WTC11 (cell line): ENCODE results near the gene DCUN1D3. TPM values are rescaled to one million over a fixed set of nuclear protein-coding genes. Genes with fewer than 3 reads are reported as not detected.
"Not testable (repeated sequence)": the region's sequence is repeated elsewhere in the genome, so short reads cannot be mapped to it uniquely, and the experiment has no call there.

Experiments used
- ATAC-seq: fragments of 200-7000 bp; cut with Tn5 transposase; 2 replicates; pipeline ENCODE4 v1.10.0; 2021; ENCODE audit warnings: mild to moderate bottlenecking, moderate library complexity
- CTCF ChIA-PET: fragments of 300-600 bp; sonication (Branson Sonifier 250); formaldehyde crosslinking; loops from one replicate; lab custom pipeline; 2021; ENCODE audit warnings: antibody characterized with exemption; lab: Charles Lee
- POLR2A ChIA-PET: fragments of 350-600 bp; sonication (Branson Sonifier 250); formaldehyde crosslinking; loops from one replicate; lab custom pipeline; 2021; ENCODE audit warnings: antibody characterized with exemption; lab: Charles Lee
- DNase-seq: peaks from one replicate; pipeline ENCODE4 v3.0.0; 2021; ENCODE audit warnings: low spot score
- H3K27ac Mint-ChIP-seq: 2 replicates; pipeline ENCODE4 v1.8.0; 2021; ENCODE audit warnings: mixed read lengths
- H3K27me3 Mint-ChIP-seq: 2 replicates; pipeline ENCODE4 v1.8.0; 2021; ENCODE audit warnings: low read depth, mild to moderate bottlenecking, moderate library complexity, mixed read lengths
- H3K36me3 Mint-ChIP-seq: 2 replicates; pipeline ENCODE4 v1.8.0; 2021; ENCODE audit warnings: mixed read lengths
- H3K4me1 Mint-ChIP-seq: 2 replicates; pipeline ENCODE4 v1.8.0; 2022; ENCODE audit warnings: mixed read lengths
- H3K4me3 Mint-ChIP-seq: 2 replicates; pipeline ENCODE4 v1.8.0; 2021; ENCODE audit warnings: mild to moderate bottlenecking, moderate library complexity, mixed read lengths
- H3K9me3 Mint-ChIP-seq: 2 replicates; pipeline ENCODE4 v1.8.0; 2021; ENCODE audit warnings: mixed read lengths
- CBFB ChIP-seq: sonication (generic); formaldehyde crosslinking; IDR thresholded peaks from 2 replicates; pipeline ENCODE4 v1.8.1; 2022; ENCODE audit warnings: mild to moderate bottlenecking, low read depth, missing genetic modification reagents
- EMX1 ChIP-seq: fragments of 250-450 bp; sonication (Bioruptor Pico); IDR thresholded peaks from 2 replicates; pipeline ENCODE4 v1.8.0; 2021; ENCODE audit warnings: mild to moderate bottlenecking
- GABPB1 ChIP-seq: sonication (generic); formaldehyde crosslinking; IDR thresholded peaks from 2 replicates; pipeline ENCODE4 v1.8.1; 2023; ENCODE audit warnings: mild to moderate bottlenecking, missing genetic modification reagents
- HMGA2 ChIP-seq: fragments of 250-450 bp; sonication (Bioruptor Pico); IDR thresholded peaks from 2 replicates; pipeline ENCODE4 v1.4.0; 2021; ENCODE audit warnings: mild to moderate bottlenecking, moderate library complexity
- MYBL2 ChIP-seq: sonication (generic); formaldehyde crosslinking; IDR thresholded peaks from 2 replicates; pipeline ENCODE4 v1.8.1; 2023; ENCODE audit warnings: mild to moderate bottlenecking, moderate library complexity, missing genetic modification reagents
- SOX15 ChIP-seq: fragments of 250-450 bp; sonication (Bioruptor Pico); IDR thresholded peaks from 2 replicates; pipeline ENCODE4 v1.9.0; 2021; ENCODE audit warnings: mild to moderate bottlenecking
- SP1 ChIP-seq: sonication (generic); formaldehyde crosslinking; conservative IDR thresholded peaks from 2 replicates; pipeline ENCODE4 v1.8.1; 2022; ENCODE audit warnings: missing genetic modification reagents
- ZNF121 ChIP-seq: sonication (generic); formaldehyde crosslinking; IDR thresholded peaks from 2 replicates; pipeline ENCODE4 v1.8.0; 2023; ENCODE audit warnings: missing genetic modification reagents
- ZNF317 ChIP-seq: sonication (generic); formaldehyde crosslinking; IDR thresholded peaks from 2 replicates; pipeline ENCODE4 v1.8.1; 2023; ENCODE audit warnings: low read depth, mild to moderate bottlenecking, moderate library complexity, missing genetic modification reagents, borderline replicate concordance
- ZNF396 ChIP-seq: fragments of 250-450 bp; sonication (Bioruptor Pico); IDR thresholded peaks from 2 replicates; pipeline ENCODE4 v1.8.0; 2021; ENCODE audit warnings: mild to moderate bottlenecking, moderate library complexity, borderline replicate concordance
- ZNF423 ChIP-seq: fragments of 250-450 bp; sonication (Bioruptor Pico); IDR thresholded peaks from 2 replicates; pipeline ENCODE4 v2.1.2; 2022; ENCODE audit warnings: mild to moderate bottlenecking, moderate library complexity
- total RNA-seq: library from RNA; stranded (reverse); gene quantifications from 3 replicates; pipeline ENCODE4 v1.2.3, GENCODE V29; 2021
- TF ChIP-seq, protein P1 (sequence below): sonication (generic); formaldehyde crosslinking; IDR thresholded peaks from 2 replicates; pipeline ENCODE4 v1.8.1; 2023; ENCODE audit warnings: mild to moderate bottlenecking, missing genetic modification reagents, borderline replicate concordance
- TF ChIP-seq, protein P2 (sequence below): fragments of 250-450 bp; sonication (Bioruptor Pico); IDR thresholded peaks from 2 replicates; pipeline ENCODE4 v1.9.0; 2021; ENCODE audit warnings: moderate library complexity, mild to moderate bottlenecking, inconsistent platforms, borderline replicate concordance
- TF ChIP-seq, protein P3 (sequence below): fragments of 250-450 bp; sonication (Bioruptor Pico); IDR thresholded peaks from 2 replicates; pipeline ENCODE4 v1.8.0; 2021; ENCODE audit warnings: mild to moderate bottlenecking
- TF ChIP-seq, protein P4 (sequence below): sonication (generic); formaldehyde crosslinking; IDR thresholded peaks from 2 replicates; pipeline ENCODE4 v1.8.1; 2022; ENCODE audit warnings: missing genetic modification reagents, borderline replicate concordance
- TF ChIP-seq, protein P5 (sequence below): fragments of 250-450 bp; sonication (Bioruptor Pico); IDR thresholded peaks from 2 replicates; pipeline ENCODE4 v1.9.0; 2021; ENCODE audit warnings: mild to moderate bottlenecking
- TF ChIP-seq, protein P6 (sequence below): sonication (generic); formaldehyde crosslinking; IDR thresholded peaks from 2 replicates; pipeline ENCODE4 v1.8.1; 2023; ENCODE audit warnings: mild to moderate bottlenecking, missing genetic modification reagents, moderate library complexity
- TF ChIP-seq, protein P7 (sequence below): sonication (generic); formaldehyde crosslinking; IDR thresholded peaks from 2 replicates; pipeline ENCODE4 v1.8.1; 2022; ENCODE audit warnings: low read depth, missing genetic modification reagents, borderline replicate concordance

DCUN1D3 gene
- total RNA-seq, 1 experiment from 2014 or later: 14.7 TPM

DNA sequence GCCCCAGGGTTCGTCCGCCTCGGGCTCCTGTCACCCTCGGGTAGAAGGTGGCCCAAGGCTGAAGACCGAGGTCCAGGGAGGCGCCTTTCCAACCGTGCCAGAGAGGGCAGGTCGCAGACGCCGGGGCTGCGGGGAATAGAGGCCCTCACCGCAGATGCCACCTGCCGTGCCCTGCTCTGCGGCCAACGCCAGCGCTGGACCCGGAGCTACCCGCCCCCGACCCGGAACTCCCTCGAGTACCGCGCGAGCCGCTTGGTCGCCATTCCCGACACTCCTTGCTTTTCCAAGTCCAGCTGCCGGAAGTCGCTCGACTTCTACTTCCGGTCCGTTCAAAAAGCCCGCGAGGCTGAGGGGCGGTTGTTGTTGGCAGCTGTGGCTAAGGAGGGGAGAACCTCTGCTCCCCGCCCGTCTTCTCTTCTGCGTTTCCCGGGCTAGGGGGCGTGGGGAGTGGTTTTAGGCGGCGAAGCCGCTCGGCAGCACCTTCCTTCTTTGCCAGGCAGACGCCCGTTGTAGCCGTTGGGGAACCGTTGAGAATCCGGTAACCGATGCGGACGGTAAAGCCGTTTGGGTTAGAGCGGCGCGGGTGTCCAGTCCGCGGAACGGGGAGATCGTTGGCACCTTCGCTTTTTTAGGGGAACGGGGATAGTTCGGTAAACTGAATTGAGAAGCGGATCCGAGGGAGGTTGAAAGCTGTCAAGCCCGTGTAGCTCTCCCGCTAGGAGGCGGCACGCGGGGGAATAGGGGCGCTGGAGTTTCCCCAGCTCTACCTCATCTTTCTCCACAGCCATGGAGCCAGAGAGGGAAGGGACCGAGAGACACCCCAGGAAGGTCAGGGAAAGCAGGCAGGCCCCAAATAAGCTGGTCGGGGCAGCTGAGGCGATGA, 93.7 kb downstream of the DCUN1D3 start, which contains the start of the genes ERI2 and REXO5 (continued):
- TF ChIP-seq, protein P1, sequence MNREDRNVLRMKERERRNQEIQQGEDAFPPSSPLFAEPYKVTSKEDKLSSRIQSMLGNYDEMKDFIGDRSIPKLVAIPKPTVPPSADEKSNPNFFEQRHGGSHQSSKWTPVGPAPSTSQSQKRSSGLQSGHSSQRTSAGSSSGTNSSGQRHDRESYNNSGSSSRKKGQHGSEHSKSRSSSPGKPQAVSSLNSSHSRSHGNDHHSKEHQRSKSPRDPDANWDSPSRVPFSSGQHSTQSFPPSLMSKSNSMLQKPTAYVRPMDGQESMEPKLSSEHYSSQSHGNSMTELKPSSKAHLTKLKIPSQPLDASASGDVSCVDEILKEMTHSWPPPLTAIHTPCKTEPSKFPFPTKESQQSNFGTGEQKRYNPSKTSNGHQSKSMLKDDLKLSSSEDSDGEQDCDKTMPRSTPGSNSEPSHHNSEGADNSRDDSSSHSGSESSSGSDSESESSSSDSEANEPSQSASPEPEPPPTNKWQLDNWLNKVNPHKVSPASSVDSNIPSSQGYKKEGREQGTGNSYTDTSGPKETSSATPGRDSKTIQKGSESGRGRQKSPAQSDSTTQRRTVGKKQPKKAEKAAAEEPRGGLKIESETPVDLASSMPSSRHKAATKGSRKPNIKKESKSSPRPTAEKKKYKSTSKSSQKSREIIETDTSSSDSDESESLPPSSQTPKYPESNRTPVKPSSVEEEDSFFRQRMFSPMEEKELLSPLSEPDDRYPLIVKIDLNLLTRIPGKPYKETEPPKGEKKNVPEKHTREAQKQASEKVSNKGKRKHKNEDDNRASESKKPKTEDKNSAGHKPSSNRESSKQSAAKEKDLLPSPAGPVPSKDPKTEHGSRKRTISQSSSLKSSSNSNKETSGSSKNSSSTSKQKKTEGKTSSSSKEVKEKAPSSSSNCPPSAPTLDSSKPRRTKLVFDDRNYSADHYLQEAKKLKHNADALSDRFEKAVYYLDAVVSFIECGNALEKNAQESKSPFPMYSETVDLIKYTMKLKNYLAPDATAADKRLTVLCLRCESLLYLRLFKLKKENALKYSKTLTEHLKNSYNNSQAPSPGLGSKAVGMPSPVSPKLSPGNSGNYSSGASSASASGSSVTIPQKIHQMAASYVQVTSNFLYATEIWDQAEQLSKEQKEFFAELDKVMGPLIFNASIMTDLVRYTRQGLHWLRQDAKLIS (CRISPR knock-in tag): no peak
- TF ChIP-seq SOX15 (no peak), EMX1 (CRISPR knock-in tag) (no peak), CBFB (CRISPR knock-in tag) (no peak), ZNF423 (CRISPR knock-in tag) (no peak), SP1 (CRISPR knock-in tag) (peak; percentile 69; the same call in 1 of the 2 replicates), HMGA2 (no peak), GABPB1 (CRISPR knock-in tag) (peak; percentile 84), ZNF396 (CRISPR knock-in tag) (no peak), MYBL2 (peak; percentile 97), ZNF317 (no peak), ZNF121 (CRISPR knock-in tag) (no peak)
- TF ChIP-seq, protein P2, sequence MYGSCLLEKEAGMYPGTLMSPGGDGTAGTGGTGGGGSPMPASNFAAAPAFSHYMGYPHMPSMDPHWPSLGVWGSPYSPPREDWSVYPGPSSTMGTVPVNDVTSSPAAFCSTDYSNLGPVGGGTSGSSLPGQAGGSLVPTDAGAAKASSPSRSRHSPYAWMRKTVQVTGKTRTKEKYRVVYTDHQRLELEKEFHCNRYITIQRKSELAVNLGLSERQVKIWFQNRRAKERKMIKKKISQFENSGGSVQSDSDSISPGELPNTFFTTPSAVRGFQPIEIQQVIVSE: no peak
- TF ChIP-seq, protein P3, sequence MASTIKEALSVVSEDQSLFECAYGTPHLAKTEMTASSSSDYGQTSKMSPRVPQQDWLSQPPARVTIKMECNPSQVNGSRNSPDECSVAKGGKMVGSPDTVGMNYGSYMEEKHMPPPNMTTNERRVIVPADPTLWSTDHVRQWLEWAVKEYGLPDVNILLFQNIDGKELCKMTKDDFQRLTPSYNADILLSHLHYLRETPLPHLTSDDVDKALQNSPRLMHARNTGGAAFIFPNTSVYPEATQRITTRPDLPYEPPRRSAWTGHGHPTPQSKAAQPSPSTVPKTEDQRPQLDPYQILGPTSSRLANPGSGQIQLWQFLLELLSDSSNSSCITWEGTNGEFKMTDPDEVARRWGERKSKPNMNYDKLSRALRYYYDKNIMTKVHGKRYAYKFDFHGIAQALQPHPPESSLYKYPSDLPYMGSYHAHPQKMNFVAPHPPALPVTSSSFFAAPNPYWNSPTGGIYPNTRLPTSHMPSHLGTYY (CRISPR knock-in tag): no peak
- TF ChIP-seq, protein P4, sequence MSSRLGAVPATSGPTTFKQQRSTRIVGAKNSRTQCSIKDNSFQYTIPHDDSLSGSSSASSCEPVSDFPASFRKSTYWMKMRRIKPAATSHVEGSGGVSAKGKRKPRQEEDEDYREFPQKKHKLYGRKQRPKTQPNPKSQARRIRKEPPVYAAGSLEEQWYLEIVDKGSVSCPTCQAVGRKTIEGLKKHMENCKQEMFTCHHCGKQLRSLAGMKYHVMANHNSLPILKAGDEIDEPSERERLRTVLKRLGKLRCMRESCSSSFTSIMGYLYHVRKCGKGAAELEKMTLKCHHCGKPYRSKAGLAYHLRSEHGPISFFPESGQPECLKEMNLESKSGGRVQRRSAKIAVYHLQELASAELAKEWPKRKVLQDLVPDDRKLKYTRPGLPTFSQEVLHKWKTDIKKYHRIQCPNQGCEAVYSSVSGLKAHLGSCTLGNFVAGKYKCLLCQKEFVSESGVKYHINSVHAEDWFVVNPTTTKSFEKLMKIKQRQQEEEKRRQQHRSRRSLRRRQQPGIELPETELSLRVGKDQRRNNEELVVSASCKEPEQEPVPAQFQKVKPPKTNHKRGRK (CRISPR knock-in tag): no peak
- TF ChIP-seq, protein P5, sequence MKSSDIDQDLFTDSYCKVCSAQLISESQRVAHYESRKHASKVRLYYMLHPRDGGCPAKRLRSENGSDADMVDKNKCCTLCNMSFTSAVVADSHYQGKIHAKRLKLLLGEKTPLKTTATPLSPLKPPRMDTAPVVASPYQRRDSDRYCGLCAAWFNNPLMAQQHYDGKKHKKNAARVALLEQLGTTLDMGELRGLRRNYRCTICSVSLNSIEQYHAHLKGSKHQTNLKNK (CRISPR knock-in tag): no peak
- TF ChIP-seq, protein P6, sequence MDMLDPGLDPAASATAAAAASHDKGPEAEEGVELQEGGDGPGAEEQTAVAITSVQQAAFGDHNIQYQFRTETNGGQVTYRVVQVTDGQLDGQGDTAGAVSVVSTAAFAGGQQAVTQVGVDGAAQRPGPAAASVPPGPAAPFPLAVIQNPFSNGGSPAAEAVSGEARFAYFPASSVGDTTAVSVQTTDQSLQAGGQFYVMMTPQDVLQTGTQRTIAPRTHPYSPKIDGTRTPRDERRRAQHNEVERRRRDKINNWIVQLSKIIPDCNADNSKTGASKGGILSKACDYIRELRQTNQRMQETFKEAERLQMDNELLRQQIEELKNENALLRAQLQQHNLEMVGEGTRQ (CRISPR knock-in tag): no peak
- TF ChIP-seq, protein P7, sequence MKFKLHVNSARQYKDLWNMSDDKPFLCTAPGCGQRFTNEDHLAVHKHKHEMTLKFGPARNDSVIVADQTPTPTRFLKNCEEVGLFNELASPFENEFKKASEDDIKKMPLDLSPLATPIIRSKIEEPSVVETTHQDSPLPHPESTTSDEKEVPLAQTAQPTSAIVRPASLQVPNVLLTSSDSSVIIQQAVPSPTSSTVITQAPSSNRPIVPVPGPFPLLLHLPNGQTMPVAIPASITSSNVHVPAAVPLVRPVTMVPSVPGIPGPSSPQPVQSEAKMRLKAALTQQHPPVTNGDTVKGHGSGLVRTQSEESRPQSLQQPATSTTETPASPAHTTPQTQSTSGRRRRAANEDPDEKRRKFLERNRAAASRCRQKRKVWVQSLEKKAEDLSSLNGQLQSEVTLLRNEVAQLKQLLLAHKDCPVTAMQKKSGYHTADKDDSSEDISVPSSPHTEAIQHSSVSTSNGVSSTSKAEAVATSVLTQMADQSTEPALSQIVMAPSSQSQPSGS (CRISPR knock-in tag): no peak

DNA sequence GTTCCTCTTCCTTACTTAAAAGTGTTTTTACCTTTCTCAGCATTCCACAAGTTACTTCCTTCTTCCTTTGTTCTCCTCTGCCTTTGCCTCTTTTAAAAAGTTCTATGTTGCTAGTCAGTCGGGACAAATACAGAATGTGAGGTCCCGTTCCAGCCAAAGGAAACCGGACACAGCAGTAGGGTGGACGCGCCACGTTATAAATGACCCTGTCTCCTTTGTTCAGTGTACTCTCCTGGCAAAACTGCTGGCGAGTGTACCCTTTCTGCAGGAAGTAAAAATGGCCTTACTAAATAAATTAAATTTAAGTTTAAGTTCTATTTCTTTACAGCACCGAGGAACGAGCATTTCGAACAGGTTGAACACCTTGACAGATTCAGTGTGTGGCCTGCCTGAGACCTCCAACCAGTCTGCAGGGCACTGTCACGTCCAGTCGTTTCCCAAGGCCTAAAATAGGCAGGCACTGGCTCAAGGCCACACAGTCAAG, 94.4 kb downstream of the DCUN1D3 start:
- peak overlapping the region; percentile 97 for H3K4me3 Mint-ChIP-seq
- H3K9me3 Mint-ChIP-seq, DNase-seq, ATAC-seq, H3K36me3 Mint-ChIP-seq, H3K27me3 Mint-ChIP-seq: not testable (repeated sequence)
- ChIA-PET CTCF (interaction anchor here (0.7 to 1.8 kb wide), 6 partner anchors 14 to 495 kb away, joined by 3 to 9 read pairs (median 4); no protein-coding TSS in a partner anchor), POLR2A (interaction anchor here (1.0 to 1.2 kb wide), 3 partner anchors 45 to 95 kb away, joined by 3 to 7 read pairs (median 3); partner anchors contain the start of genes DCUN1D3 and LYRM1)
- peak overlapping the region; percentile 23; the same call in 1 of the 2 replicates for H3K27ac Mint-ChIP-seq
- peaks cover 15% of the 10 kb centered on the region for H3K4me1 Mint-ChIP-seq
